GM21528 (cell line): ENCODE results near the gene AUTS2.

ENCODE experiments used
- ATAC-seq: cut with Tn5 transposase; IDR thresholded peaks from one replicate; pipeline ENCODE4 v1.9.1; 2021; ENCODE audit warnings: mild to moderate bottlenecking, moderate library complexity; ENCODE audit not compliant: unreplicated experiment, low FRiP score

Gene AUTS2

DNA sequence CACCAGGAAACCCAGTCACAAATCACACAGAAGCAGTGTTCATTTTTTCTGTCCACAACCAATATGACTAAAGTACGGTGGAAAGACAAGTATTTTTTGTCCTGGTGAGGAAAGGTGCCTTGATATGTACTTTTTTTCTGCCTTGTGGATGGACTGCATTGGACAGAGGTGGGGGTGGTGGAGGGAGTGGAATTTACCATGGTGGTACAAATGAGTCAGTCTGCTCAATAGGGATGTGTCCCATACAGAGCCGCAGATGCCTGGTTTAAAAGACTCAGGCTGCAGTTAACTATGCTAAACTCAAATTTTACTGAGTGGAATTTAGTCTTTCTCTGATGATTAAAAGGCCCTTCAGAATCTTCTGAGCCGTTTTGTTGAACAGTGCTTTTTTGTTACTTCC lies 859.2 kb downstream of the AUTS2 start:
- ATAC-seq = no peak

DNA sequence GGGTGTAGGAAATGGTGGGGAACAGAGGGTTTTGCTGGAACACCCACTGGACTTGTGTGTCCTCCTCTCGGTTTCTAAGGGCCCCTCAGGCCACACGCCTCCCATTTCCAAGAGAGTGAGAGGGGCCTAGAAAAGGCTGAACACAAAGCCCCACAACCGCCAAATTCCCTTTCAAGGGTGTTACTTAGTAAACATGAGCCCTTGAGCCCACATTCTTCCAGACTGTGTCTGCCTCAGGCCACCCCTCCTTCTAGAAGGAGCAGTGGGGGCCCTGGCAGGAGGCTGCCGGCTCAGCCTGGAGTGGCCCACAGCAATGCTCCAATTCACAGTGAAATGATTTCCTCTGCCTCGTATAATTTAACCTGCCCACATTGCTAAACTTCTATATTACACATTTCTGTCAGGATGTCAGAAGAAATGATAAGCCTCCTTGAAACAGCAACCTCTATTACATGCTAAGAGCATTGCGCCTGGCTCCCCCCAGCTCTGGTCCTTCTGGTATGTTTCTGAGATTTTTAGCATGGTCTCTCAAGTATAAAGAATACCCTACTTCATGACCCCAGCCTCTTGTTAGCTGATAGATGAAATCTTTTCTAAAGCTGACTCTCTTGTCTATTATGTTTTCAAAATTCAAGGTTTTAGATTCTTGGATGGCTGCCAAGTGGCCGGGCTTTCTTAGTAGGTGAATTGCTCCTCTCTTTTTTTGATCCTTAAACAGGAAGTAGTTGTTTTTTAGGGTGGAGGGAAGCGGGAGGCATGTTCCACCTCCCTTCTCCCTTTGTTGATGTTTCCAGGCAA lies 859.8 kb downstream of the AUTS2 start:
- ATAC-seq = no peak

- no peak for ATAC-seq
Measured at GRCh38 chr7:70458745-70459144, 860.5 kb downstream of the AUTS2 start.

DNA sequence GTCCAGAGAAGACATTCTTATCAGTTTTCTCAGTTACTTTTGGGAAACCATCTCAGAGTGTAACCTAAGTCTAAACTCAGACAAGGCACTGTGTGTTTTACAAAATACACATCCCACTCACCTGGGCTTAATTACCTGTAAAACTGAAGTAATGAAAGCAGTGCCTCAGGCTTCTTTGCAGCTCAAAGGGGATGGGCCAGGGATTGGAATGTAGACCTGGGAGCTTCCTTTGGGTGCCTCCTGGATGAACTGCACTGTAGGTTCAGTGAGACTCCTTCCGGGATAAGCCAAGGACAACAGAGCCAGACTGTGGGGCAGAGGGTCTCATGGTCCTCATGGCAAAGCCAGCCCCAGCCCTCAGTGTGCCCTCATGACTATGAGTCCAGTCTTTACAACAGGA lies 861.3 kb downstream of the AUTS2 start:
- ATAC-seq = no peak

DNA sequence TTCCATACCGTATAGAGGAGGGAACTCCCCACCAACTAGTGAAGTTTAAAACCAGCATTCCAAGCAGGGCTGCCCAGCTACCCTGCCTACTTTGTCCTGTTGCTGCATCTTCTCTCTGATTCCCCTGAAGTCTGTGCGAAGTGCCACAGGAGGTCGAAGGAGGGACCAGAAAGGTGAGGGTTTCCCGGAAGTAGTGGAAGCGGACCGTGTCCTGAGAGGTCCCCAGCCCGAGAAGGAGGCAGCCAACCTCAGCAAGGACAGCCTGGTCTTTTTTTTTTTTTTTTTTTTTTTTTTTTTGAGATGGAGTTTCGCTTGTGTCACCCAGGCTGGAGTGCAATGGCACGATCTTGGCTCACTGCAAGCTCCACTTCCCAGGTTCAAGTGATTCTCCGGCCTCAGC lies 861.8 kb downstream of the AUTS2 start:
- no peak for ATAC-seq

GRCh38 chr7:70460562-70460961 lies 862.3 kb downstream of the AUTS2 start:
- no peak for ATAC-seq

GRCh38 chr7:70463352-70463938 lies 865.2 kb downstream of the AUTS2 start:
- no peak for ATAC-seq

DNA sequence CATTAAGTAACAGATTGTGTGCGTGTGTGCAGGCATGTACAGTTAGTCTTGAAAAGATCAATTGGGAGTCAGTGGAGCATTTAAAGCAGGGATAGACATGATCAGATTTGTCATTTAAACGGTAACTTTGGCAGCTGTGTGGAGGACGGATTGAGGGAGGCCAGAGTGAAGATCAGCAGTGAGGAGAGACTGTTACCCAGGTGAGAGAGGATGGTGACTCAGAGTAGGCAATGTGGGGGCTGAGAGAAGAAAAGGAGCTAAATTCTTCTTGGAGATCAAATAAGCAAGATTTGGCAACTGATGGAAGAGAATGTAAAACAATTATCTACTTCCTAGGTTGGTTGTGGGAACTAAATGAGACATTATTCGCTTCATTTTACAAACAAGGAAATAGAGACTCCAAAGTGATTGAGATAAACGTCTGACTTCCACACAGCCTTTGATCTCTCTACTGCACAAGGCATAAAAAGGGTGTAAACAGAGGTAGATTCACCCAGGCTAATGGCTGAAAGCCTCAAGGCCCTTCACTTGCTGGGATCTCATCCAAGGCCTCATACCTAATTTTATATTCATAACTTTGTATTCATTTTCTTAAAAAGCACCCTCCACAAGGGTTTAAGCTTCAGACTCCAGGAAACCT lies 868.6 kb downstream of the AUTS2 start:
- no peak for ATAC-seq

DNA sequence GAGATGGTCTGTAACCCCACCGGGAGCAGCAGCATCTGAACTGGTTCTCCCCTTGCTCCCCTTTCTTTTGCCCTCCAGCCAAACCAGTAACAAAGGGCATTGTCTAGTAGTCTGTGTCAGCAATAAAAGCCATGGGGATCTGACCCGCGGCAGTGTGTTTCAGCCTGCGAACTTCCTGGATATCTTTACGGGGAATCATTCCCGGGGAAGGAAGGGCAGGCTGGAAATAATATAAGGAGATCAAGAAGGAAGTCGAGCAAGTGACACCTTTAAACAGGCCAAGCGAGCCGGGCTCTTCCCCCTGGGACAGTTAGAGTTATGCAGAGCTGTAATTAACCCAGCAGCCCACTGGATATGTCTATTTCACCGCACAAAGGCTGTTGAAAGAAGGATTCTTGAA lies 872.5 kb downstream of the AUTS2 start:
- no peak for ATAC-seq

DNA sequence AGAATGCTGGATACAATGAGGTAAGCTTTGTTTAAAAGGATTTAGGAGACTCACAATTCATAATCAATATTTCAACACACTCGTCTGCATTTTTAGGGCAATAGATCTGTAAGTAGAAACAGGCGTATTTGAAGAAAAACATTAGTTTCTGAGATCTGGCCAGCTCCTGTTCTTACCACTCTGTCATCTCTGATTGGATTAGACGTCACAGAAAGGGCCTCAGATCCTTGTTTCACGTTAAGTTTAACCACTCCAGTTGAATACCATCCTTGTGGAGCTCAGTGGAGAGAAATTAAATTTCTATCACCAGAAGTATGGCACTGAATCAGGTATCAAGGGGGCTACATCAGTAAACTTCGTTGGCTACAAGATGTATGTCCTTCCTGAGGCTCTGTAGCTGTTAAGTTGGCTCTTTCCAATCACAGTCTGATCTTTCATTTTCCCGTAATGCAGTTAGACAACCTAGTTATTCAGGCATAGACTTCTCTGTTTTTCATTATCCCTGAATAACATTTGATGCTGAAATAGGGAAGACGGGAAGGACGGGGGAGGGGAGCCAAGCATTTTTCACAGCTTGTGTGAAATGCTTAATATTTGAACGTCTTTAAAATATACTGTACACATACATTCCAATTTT lies 874.4 kb downstream of the AUTS2 start:
- ATAC-seq = no peak

DNA sequence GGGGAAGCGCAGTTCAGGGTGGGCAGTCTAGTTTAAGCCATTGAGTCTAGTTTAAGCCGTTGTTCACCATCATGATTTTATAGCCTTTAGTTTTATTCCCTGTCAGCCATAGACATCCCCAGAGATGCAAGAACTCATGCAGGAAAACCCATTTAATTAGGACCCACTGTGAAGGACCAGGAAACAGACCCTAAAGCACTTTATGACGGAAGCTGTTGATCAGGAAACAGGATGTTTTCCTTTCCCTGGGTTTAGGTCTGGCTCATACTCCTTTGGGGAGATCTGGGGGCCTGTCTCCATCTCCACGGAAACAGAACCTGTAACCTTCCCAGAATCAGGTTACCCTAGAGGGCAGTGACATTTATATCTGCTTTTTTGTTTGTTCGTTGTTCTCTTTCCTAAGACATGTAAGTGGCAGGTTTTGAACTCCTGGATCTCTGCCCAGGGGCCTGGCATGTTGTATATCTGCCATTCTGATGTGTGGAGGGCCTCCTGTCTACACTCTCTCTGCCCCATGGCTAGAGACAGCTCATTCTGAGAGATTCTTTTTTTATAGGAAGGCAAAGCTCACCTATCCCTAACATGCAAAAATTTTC lies 876.5 kb downstream of the AUTS2 start:
- no peak for ATAC-seq

DNA sequence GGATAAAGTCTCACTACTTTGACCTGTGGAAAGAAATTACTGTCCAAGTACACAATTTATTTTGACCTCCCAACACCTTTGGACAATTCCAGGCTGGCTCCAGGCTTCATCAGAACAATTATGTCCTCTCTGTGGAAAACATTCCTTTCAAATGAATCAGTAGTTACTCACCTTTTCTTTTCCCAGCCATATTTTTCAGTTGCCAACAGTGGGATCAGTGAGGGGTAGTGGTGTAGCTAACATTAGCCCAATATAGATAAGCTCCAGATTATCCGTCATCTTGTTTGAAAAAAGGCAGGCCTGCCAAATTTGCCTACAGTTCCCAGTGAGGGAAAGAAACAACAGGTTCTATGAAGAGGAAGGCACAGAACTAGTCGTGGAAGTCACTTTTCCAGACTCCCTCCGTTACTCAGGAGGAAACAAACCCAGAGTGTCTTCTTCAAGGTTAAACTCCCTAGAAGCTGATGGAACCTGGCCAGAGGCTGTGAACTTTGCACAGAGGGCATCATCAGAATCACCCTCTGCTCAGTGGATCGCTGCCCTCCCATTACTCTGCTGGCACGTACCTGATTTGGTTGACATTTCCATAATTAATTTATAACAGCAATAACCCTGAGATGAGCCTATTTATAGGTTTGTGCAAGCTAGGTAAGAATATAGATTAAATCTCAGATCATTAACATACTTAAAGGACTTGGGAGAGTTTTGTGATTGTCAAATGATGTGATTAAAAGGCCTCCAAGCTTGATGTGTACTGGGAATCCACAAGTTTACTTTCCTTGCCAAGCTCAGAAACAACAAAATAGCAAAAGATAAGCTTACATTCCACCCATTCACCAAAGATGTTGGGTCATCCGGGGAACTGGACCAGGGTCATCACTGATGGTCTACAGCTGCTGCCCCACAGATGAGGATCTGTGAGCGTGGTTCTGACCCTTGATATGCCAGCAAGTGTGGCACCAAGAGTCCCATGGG lies 879.0 kb downstream of the AUTS2 start:
- ATAC-seq = no peak

DNA sequence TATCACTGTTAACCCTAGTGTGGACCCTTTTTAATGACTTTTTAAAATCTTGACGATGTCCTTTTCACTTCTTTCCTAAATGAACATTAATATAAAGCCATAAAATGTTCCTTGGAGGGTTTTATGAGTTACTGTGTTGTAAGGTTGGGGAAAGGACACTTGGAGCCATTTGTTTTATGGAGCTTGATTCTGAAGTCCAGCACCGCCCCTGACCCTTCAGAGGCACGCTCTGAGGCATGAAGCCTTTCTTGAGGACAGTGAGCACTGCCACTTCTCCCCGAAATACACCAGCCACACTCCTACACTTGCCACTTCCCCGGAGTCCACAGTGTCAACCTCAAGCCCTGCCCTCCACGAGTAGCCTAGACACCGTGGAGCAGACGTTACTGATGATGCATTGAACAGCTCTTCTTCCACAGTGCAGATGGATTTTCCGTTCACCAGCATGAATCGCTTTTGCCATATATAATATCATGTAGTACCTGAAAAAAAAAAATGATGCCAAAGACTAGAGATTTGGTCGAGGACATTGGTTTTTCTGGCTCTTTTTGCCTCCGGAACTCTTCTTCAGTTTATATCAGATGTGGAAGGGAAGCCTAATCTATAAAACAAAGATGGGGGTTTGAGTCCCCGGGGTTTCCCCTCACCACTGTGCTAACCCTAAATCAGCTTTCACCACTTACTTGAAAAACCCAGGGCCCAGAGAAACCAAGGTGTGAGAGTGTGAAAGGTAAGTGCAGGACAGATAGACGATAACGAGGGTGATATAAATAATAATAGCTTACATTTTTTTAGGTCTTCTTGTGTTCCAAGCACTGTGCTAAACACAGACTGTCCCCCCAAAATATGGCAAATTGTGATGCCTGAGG lies 881.1 kb downstream of the AUTS2 start:
- no peak for ATAC-seq

GRCh38 chr7:70480927-70481569 lies 882.8 kb downstream of the AUTS2 start:
- ATAC-seq = no peak

GRCh38 chr7:70481570-70482123 lies 883.4 kb downstream of the AUTS2 start:
- no peak for ATAC-seq

GRCh38 chr7:70484255-70484654 lies 886.0 kb downstream of the AUTS2 start:
- no peak for ATAC-seq

DNA sequence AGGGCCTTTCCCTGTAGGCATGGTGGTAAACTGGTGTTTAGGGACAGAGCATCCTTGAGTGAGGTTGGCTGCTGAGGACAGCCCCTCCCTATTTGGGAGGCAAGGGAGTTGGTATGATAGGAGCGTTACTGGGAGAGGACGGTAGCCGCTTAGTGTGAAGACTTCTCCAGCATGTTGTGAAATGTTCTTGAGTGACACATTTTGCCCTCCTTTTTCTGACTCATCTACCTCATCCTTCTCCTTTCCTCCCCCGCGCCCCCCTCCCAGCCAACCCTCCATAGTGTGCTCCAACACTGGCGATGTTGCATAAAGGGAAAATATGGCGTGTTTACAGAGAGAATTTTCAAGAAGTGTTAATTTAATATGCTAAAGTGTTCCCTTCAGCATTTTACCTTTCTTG lies 888.7 kb downstream of the AUTS2 start:
- ATAC-seq = no peak

- no peak for ATAC-seq
Measured at GRCh38 chr7:70487428-70487827, 889.2 kb downstream of the AUTS2 start.
